ENCODE measurements around the gene XRN1.
"Not testable (repeated sequence)": the region's sequence is repeated elsewhere in the genome, so short reads cannot be mapped to it uniquely, and the experiment has no call there.

The XRN1 gene

DNA sequence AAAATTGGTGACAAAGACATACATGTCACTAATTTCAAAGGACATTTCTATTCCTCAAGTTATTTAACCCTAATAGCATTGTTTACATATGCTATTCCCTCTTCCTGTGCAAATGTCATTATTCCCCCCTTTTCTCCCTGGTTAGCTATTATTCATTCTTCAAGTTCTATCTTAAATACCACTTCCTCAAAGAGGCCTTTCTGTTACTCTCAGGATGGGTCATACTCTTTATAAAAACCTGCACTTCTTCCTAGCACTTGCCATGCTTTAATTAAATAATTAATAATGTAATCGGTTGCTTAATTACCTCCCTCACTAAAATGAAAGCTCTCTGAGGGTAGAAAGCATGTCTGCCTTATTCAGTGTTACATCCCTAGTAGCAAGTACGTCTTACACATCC lies 88.5 kb downstream of the XRN1 start:
- H3K27me3 ChIP-seq: no peaks in the 10 kb centered on the region
- H3K36me3 ChIP-seq: peaks cover 60 to 95% (median 77%) of the 10 kb centered on the region in 11 experiments
- peaks cover 0 to 30% (median 0%) of the 10 kb centered on the region in 11 experiments; a peak in 9 of 22 replicates for H4K20me1 ChIP-seq
- H3K27ac ChIP-seq: no peak overlapping the region
- peaks cover 0 to 31% (median 16%) of the 10 kb centered on the region in 10 experiments; a peak in 16 of 20 replicates for H3K4me1 ChIP-seq
- no peak overlapping the region for H3K4me3 ChIP-seq
- H3K4me2 ChIP-seq: no peak overlapping the region
- no peak for TF ChIP-seq Cebpa-rat (IDR thresholded peaks at IDR 0.05)
- no peak overlapping the region for H3K9ac ChIP-seq
- peaks cover 5 to 20% (median 10%) of the 10 kb centered on the region in 11 experiments; a peak in 17 of 22 replicates for H3K9me3 ChIP-seq (replicated peaks in 1 of 11)

DNA sequence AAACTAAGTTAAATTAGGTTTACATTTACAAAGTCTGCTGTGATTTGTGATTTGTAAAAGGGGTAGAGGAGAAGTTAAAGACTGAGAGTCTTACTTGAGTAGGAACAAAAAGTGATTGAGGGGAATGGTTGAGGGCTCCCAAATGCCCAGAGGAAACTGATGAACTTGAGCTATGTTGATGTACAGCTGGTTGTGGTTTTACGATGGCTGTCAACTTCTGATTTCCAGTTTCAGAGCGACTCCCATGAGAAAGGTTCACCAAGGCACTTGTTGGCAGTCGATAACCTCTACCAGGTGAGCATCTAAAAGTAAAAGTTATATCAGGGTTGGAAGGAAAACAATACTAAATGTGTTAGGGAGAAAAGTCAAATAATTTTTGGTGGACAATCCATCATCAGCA lies 91.0 kb downstream of the XRN1 start:
- TF ChIP-seq Cebpa-rat (IDR thresholded peaks at IDR 0.05): no peak
- peaks cover 5 to 15% (median 12%) of the 10 kb centered on the region in 11 experiments; a peak in 16 of 22 replicates for H3K9me3 ChIP-seq (replicated peaks in 1 of 11)
- H3K9ac ChIP-seq: no peak overlapping the region
- H3K27me3 ChIP-seq: no peaks in the 10 kb centered on the region
- H3K27ac ChIP-seq: no peak overlapping the region
- peak overlapping the region in 9 of 11 experiments; percentile 17 to 57 (median 29); a peak in 11 of 22 replicates for H3K4me2 ChIP-seq
- peaks cover 0 to 31% (median 16%) of the 10 kb centered on the region in 10 experiments; a peak in 16 of 20 replicates for H3K4me1 ChIP-seq
- peaks cover 62 to 98% (median 80%) of the 10 kb centered on the region in 11 experiments for H3K36me3 ChIP-seq
- peaks cover 0 to 30% (median 0%) of the 10 kb centered on the region in 11 experiments; a peak in 9 of 22 replicates for H4K20me1 ChIP-seq
- no peak overlapping the region for H3K4me3 ChIP-seq

DNA sequence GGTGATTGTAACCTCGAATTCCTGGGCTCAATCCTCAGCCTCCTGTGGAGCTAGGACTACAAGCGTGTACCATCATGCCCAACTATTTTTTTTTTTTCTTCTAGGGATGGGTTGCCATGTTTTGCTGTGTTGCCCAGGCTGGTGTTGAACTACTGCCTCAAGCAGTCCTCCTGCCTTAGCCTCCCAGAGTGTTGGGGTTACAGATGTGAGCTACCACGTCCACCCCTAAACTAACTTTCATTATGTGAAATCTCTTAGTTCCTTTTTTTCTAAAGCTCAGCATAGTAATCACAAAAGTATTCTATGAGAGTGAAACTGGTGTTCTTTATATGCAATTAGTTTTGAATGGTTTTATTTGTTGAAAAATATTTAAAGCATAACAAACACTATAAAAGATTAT lies 92.1 kb downstream of the XRN1 start:
- no peaks in the 10 kb centered on the region for H3K27me3 ChIP-seq
- no peak overlapping the region for H3K27ac ChIP-seq
- H3K4me3 ChIP-seq: no peak overlapping the region; a peak in 1 of 20 replicates
- peaks cover 5 to 13% (median 9%) of the 10 kb centered on the region in 11 experiments; a peak in 15 of 22 replicates for H3K9me3 ChIP-seq (replicated peaks in 1 of 11)
- H3K9ac ChIP-seq: no peak overlapping the region
- H3K4me2 ChIP-seq: peak overlapping the region in 3 of 11 experiments; percentile 5 to 57 (median 23); a peak in 4 of 22 replicates
- TF ChIP-seq Cebpa-rat (IDR thresholded peaks at IDR 0.05): no peak
- peaks cover 63 to 98% (median 80%) of the 10 kb centered on the region in 11 experiments for H3K36me3 ChIP-seq
- H3K4me1 ChIP-seq: peaks cover 0 to 29% (median 16%) of the 10 kb centered on the region in 10 experiments; a peak in 16 of 20 replicates
- peaks cover 0 to 30% (median 0%) of the 10 kb centered on the region in 11 experiments; a peak in 9 of 22 replicates for H4K20me1 ChIP-seq

- Histone ChIP-seq H3K4me3 (no peak overlapping the region), H3K4me2 (no peak overlapping the region), H3K27ac (no peak overlapping the region), H4K20me1 (peaks cover 0 to 25% (median 0%) of the 10 kb centered on the region in 11 experiments; a peak in 9 of 22 replicates), H3K27me3 (no peaks in the 10 kb centered on the region), H3K4me1 (peaks cover 0 to 27% (median 16%) of the 10 kb centered on the region in 10 experiments; a peak in 16 of 20 replicates), H3K9me3 (replicated peaks in 1 of 11) (peaks cover 5 to 13% (median 9%) of the 10 kb centered on the region in 11 experiments; a peak in 15 of 22 replicates), H3K36me3 (peaks cover 71 to 100% (median 84%) of the 10 kb centered on the region in 11 experiments), H3K9ac (no peak overlapping the region)
- no peak for TF ChIP-seq Cebpa-rat (IDR thresholded peaks at IDR 0.05)
Observed at GRCh38 chr3:142354076-142354475, 93.8 kb downstream of the XRN1 start.

GRCh38 chr3:142353571-142353970 lies 94.3 kb downstream of the XRN1 start:
- H3K36me3 ChIP-seq: peaks cover 76 to 100% (median 84%) of the 10 kb centered on the region in 11 experiments
- H3K9ac ChIP-seq: no peak overlapping the region
- H3K27me3 ChIP-seq: no peaks in the 10 kb centered on the region
- no peak overlapping the region for H3K27ac ChIP-seq
- TF ChIP-seq Cebpa-rat (IDR thresholded peaks at IDR 0.05): no peak
- H3K9me3 ChIP-seq (replicated peaks in 1 of 11): peaks cover 5 to 13% (median 9%) of the 10 kb centered on the region in 11 experiments; a peak in 15 of 22 replicates
- no peak overlapping the region for H3K4me3 ChIP-seq
- H3K4me1 ChIP-seq: peaks cover 0 to 27% (median 16%) of the 10 kb centered on the region in 10 experiments; a peak in 16 of 20 replicates
- no peak overlapping the region for H3K4me2 ChIP-seq
- H4K20me1 ChIP-seq: peaks cover 0 to 22% (median 0%) of the 10 kb centered on the region in 11 experiments; a peak in 9 of 22 replicates

DNA sequence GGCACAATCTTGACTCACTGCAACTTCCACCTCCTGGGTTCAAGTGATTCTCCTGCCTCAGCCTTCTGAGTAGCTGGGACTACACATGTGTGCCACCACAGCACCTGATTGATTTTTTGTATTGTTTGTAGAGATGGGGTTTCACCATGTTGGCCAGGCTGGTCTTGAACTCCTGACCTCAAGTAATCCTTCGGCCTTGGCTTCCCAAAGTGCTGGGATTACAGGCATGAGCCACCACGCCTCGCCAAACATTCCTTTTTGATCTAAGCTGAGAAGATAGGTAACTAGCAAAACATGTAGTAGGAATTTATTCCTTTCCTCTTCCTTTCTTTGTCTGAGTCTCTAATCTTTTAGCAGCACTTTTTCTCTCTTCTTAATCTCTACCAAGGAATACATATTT lies 95.1 kb downstream of the XRN1 start:
- H3K27ac ChIP-seq, H3K27me3 ChIP-seq, H3K4me2 ChIP-seq, H3K4me3 ChIP-seq, H3K9ac ChIP-seq: not testable (repeated sequence)
- H3K9me3 ChIP-seq (replicated peaks in 1 of 11): peaks cover 5 to 13% (median 9%) of the 10 kb centered on the region in 11 experiments; a peak in 15 of 22 replicates
- peaks cover 0 to 25% (median 16%) of the 10 kb centered on the region in 10 experiments; a peak in 16 of 20 replicates for H3K4me1 ChIP-seq
- H4K20me1 ChIP-seq: peaks cover 0 to 15% (median 0%) of the 10 kb centered on the region in 11 experiments; a peak in 9 of 22 replicates
- H3K36me3 ChIP-seq: peaks cover 77 to 100% (median 85%) of the 10 kb centered on the region in 11 experiments

DNA sequence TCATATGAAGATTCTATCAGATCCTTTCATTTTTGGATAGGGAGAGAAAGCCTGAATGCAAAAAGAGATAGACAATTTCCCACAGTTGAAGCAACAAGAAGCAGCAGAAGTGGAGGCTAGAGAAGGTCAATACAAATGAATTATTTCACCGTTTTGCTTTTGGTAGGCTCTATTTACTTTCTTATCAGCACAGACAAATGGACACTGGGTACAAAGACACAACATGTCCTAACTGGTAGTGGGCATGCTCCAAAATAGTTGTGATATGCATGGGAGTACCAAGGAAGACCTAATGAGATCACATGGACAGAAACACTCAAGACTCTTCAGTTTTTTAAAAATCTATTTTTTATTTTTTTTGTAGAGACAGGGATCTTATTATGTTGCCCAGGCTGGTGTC lies 99.4 kb downstream of the XRN1 start:
- Histone ChIP-seq H3K9me3 (replicated peaks in 1 of 11) (peaks cover under 1 to 8% (median 3%) of the 10 kb centered on the region in 11 experiments; a peak in 19 of 22 replicates), H3K36me3 (peaks cover 76 to 98% (median 89%) of the 10 kb centered on the region in 11 experiments), H3K4me1 (no peaks in the 10 kb centered on the region), H3K4me3 (no peak overlapping the region), H3K9ac (no peak overlapping the region), H3K4me2 (no peak overlapping the region), H4K20me1 (no peaks in the 10 kb centered on the region), H3K27ac (no peak overlapping the region), H3K27me3 (no peaks in the 10 kb centered on the region)
- no peak for TF ChIP-seq Cebpa-rat (IDR thresholded peaks at IDR 0.05)

DNA sequence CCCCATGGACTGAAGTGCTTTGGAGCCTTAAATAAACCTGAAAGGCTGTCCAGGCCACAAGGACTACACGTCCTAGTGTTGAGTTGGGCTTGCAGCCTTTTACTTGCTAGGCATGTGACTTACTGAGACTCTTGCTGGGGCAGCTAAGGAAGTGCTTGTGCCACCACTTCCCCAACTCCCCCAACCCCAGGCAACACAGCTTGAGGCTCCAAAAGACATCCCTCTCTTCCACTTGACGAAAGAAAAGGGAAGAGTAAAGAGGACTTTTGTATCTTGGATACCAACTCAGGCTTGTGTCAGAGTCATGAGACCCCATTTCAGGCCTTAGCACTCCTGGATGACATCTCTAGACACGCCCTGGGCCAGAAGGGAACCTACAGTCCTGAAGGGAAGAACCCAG lies 109.8 kb downstream of the XRN1 start:
- peaks cover 60 to 86% (median 71%) of the 10 kb centered on the region in 11 experiments for H3K36me3 ChIP-seq
- H3K27ac ChIP-seq: peak overlapping the region in 3 of 11 experiments; percentile 26 to 44 (median 40); a peak in 2 of 22 replicates
- H3K4me1 ChIP-seq: peaks cover 14 to 24% (median 16%) of the 10 kb centered on the region in 10 experiments; a peak in 19 of 20 replicates
- H3K9ac ChIP-seq: peak overlapping the region in 1 of 11 experiments; percentile 4; a peak in 1 of 22 replicates
- TF ChIP-seq Cebpa-rat (IDR thresholded peaks at IDR 0.05): no peak
- H3K4me3 ChIP-seq: no peak overlapping the region
- H3K27me3 ChIP-seq: no peaks in the 10 kb centered on the region
- H3K9me3 ChIP-seq (replicated peaks in 1 of 11): peaks cover 38 to 42% (median 40%) of the 10 kb centered on the region in 11 experiments
- peaks cover 0 to 15% (median 0%) of the 10 kb centered on the region in 11 experiments; a peak in 5 of 22 replicates for H4K20me1 ChIP-seq
- peak overlapping the region; percentile 4 to 58 (median 46); a peak in 19 of 22 replicates for H3K4me2 ChIP-seq

DNA sequence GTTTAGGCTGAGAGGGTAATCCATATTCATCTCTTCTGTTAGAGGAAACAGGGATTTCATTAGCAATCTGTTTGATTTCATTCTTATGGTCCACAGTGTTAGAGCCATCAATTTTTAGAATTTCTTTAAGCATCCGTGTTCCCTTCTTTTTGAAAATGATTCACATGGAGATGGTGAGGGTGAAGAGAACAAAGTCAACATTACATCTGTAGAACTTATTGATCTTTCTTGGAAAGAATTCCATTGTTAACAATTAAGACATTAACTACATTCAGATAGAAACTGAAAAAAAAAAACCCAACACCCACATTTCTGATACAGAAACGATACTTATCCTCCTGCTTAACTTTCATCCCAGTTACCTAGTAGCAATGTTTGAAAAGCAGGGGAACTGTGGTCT lies 115.4 kb downstream of the XRN1 start:
- H3K4me3 ChIP-seq: no peak overlapping the region
- no peak overlapping the region for H3K9ac ChIP-seq

GRCh38 chr3:142324275-142324953 lies 123.4 kb downstream of the XRN1 start:
- H4K20me1 ChIP-seq, H3K27me3 ChIP-seq, H3K9ac ChIP-seq, H3K4me1 ChIP-seq, H3K27ac ChIP-seq, H3K4me3 ChIP-seq, H3K4me2 ChIP-seq: not testable (repeated sequence)
- Histone ChIP-seq H3K9me3 (replicated peaks in 1 of 11) (peaks cover 6 to 25% (median 15%) of the 10 kb centered on the region in 11 experiments; a peak in 18 of 22 replicates), H3K36me3 (peaks cover 46 to 90% (median 74%) of the 10 kb centered on the region in 11 experiments)

More for the DNA sequence above, 115.4 kb downstream of the XRN1 start:
- TF ChIP-seq Cebpa-rat (IDR thresholded peaks at IDR 0.05): no peak
- Histone ChIP-seq H3K36me3 (peaks cover 72 to 85% (median 76%) of the 10 kb centered on the region in 11 experiments), H3K4me2 (no peak overlapping the region), H3K27me3 (no peaks in the 10 kb centered on the region), H4K20me1 (no peaks in the 10 kb centered on the region), H3K4me1 (peaks cover 0 to 5% (median 0%) of the 10 kb centered on the region in 10 experiments; a peak in 3 of 20 replicates), H3K9me3 (replicated peaks in 1 of 11) (no peaks in the 10 kb centered on the region), H3K27ac (no peak overlapping the region)

Measured in BLaER1 treated with 17β-estradiol and CSF1 and Interleukin-3, amounts not matched to agents 10 nM and 100 nM (cell line).